HG03558 (cell line): ENCODE measurements around the gene SMARCA5.

Experiments used
- ATAC-seq: cut with Tn5 transposase; IDR thresholded peaks from one replicate; pipeline ENCODE4 v1.9.1; 2021; ENCODE audit warnings: moderate number of reproducible peaks; ENCODE audit not compliant: unreplicated experiment; ENCODE audit errors: extremely low read depth

Gene SMARCA5

DNA sequence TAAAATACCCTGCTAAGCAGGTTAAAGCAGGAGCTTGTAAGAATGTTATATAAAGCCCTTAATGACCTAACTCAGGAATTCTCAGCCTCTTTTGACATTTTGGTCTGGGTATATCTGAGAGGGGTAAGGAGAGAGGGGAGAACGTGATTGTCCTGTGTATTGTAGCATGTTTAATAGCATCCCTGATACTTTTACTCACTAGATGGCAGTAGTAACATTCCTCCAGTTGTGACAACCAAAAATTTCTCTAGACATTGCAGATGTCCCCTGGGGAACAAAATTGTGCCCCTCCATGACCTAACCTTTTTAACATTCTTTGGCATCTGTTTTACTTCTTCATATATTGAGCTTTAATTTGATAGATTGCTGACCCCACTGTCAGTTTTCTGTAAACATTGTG lies 17.9 kb downstream of the SMARCA5 start:
- ATAC-seq = no peak

DNA sequence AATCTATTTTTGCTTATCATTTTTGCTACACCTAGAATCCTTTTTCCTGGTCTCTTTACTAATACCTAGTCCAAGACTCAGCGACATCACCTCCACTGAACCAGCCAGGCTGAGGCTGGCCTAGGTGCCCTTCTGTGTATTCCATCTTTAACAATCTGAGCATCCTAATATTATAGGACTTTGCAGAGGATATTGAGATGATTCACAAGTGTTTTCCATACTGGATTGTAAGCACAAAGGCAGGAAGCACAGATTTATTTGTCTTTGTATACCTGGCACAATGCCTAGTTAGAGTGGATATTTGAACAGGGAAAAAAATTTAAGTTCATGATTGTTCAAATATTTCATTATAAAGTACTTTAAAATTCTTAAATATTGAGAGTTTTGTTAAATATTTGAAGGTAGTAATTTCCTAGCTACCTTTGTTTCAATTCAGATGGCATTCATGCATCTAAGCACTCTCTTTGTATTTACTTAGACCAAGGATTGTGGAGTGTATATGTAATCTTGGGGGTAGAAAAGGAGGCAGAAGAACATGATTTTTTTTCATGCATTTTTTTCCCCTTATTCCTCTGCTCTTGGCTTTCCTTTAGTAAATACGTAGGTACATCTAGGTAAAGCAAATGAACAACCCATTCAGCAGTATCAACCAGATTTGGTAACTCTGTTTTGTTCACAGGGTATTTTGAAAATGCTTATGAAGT lies 18.4 kb downstream of the SMARCA5 start:
- no peak for ATAC-seq

DNA sequence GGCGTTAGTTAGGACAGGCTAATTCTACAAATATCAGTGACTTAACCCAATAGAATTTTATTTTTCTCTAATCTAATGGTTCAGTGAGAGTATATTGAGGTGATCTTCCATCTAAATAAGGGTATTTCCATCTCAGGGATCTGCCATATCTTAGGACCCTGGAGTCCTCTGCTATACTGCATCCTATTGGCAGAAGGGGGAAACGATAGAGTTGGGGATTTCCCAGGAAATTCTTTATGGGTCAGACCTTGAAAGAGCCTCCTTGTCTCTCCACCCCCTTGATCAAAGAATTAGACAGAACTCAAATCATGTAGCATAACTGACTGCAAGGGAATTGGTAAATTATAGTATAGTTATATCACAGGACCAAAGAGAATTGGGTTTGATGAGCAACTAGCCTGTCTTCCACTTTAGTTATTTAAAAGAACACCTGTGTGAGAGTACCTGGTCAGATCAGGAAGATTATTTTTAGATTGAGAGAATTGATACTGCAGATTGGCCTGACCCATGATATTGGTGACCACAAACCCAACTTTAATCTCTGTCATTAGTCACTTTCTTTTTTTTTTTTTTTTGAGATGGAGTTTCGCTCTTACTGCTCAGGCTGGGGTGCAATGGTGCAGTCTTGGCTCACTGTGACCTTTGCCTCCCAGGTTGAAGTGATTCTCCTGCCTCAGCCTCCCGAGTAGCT lies 25.6 kb downstream of the SMARCA5 start:
- ATAC-seq = peak; percentile 39

DNA sequence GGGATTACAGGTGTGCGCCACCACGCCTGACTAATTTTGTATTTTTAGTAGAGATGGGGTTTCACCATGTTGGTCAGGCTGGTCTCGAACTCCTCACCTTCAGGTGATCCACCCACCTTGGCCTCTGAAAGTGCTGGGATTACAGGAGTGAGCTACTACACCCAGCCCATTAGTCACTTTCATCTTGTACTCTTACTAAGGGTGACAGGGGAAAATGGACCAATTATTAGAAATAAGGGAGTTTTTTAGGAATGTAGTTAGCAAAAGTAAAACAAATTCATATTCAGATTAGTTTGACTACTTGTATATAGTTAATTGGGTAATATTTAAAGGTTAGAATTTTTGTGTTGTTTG lies 26.1 kb downstream of the SMARCA5 start:
- no peak for ATAC-seq

DNA sequence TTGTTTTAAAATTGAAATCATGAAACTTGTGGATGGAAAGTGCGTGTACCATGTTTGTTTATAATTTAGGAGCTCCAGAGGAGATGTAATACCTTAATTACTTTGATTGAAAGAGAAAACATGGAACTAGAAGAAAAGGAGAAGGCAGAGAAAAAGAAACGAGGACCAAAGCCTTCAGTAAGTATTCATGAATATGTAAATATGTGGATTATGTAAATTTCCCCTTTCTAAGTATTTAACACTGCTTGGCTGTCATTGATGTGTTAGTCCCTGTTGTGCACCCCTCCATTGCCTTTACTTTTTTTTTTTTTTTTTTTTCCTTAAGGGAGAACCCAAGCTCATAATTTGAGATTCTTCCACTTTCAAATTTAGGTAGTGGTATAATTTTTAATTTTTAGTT lies 36.4 kb downstream of the SMARCA5 start:
- no peak for ATAC-seq

DNA sequence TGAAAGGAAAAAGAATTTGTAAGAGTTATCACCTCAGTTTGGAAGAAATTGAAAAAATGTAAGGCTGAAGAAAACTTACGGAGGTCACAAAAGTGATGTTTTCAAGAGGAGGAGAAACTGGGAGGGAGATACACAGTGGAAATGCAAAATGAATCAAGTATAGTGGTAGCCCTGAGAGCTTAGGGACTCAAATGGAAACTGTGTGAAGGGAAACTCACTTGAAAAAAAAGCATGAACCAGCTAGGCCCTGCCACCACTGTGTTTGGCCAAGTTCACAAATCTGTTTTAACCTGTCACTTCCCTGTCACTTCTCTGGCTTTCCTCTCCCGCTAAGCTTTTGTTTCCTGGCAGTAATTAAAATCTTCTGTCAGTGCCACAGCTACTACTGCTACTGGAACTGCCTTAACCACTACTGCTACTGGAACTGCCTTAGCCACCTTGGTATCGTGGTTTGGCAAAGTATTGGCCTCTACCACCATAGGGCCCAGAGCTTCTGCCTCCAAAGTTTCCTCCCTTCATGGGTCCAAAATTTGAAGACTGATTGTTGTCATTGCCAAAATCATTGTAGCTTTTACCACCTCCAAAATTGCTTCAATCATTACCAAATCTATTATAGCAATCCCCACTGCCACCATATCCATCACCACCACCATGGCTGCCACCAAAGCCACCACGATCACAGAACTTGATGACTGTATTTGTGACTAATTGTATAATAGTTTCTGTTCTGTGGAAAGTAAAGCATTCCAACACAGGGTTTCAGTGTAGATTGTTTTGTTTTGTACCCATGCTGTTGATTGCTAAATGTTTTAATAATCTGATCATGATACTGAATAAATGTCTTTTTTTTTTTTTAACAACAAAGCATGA lies 41.5 kb downstream of the SMARCA5 start:
- ATAC-seq = peak; percentile 50

DNA sequence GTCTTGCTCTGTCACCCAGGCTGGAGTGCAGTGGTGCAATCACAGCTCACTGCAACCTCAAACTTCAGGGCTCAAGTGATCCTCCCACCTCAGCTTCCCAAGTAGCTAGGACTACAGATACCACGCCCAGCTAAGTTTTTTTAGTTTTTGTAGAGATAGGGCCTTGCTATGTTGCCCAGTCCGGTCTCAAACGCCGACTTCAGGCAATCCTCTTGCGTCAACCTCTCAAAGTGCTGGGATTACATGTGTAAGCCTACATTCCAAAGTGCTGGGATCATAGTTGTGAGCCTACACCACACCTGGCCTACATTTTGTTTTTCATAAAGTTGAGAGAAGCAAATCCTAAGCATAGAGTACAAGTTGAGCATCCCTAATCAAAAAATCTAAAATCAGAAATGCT lies 42.2 kb downstream of the SMARCA5 start:
- ATAC-seq = no peak

DNA sequence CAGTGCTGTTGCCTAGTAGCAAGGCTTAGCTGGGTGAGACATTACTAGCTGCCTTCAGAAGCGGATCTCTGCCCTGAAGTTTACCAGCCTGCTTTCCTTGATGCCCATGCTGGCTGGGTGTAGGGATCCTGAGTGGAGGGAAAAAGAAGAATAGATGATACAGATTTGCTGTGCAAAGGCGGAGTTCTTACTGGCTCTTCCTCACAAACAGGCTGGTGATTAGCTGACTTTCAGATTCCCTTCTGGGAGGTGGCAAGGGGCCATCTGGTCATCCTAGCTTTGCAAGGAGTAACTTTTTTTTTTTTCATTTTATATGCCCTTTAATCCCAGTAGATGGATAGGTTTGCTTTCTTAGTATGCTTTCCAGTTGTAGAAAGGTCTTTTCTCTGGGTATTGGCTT lies 44.8 kb downstream of the SMARCA5 start:
- ATAC-seq = no peak

DNA sequence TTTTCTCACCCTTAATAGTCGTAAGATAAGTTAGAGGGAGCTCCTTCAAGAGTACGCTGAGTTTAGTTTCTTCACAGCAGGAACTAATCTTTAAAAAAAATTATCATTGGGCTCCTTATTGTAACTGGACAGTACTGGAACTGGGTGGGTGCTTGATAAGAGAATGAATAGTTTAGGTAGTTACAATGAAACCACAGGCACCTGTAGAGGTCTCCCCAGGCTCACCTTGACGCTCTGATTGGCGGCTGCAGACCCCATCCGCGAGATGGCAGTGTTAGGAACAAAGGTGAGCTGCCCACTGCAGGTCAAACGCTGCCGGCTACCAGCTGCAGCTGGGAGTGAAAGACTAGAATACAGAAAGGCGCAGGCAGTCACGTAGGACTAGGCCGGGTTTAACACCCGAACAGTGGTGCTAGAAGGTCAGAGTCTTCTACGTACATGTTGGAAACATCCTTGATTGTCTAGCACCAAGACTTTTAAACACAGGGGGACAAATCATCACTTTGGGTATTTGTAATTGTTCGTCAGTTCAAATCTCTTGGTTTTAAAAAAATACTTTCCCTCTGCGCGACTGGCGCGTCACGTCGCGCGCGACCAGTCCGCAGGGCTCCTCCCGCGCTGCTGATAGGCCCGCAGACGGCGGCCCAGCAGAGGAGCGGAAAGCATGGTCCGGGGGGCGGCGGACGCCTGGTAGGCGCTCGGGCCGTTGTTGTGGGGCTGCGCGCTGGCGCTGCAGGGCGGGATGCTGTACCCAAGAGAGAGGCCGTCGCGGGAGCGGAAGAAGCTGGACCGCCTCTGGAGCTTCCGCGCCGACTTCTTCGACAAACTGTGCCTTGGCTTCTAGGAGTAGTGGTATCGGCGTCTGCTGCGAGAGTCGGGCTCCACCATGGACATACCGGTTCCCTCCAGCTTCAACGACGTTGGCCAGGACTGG lies 45.6 kb downstream of the SMARCA5 start:
- ATAC-seq = peak; percentile 56

DNA sequence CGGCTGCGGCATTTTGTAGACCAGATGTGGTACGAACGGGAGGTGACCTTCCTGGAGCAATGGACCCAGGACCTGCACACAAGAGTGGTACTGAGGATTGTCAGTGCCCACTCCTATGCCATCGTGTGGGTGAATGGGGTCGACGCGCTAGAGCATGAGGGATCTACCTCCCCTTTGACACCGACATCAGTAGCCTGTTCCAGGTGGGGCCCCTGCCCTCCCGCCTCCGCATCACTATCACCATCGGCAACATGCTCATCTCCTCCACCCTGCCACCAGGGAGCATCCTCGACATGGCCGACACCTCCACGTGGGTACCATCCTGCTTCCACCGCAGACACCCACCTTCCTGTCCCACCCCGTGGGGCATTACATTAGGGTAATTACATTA lies 46.2 kb downstream of the SMARCA5 start:
- ATAC-seq = no peak

DNA sequence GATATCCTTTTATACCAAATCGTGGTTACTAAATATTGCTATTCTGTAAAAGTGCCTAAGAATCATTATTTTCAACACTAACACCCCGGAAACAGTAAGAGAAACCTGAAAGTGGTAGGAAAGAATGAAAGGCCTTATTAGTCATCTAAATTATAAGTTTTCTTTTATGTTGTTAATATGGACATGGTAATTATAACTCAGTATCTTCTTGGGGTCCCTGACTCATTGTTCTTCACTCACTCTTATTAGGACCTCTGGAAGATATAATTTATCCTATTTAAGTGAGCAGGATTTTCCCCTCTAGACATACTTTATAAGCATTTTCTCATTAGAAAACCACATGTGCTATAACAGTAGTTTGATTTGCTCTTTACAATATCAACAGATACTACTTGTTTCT lies 51.0 kb downstream of the SMARCA5 start:
- ATAC-seq = no peak

DNA sequence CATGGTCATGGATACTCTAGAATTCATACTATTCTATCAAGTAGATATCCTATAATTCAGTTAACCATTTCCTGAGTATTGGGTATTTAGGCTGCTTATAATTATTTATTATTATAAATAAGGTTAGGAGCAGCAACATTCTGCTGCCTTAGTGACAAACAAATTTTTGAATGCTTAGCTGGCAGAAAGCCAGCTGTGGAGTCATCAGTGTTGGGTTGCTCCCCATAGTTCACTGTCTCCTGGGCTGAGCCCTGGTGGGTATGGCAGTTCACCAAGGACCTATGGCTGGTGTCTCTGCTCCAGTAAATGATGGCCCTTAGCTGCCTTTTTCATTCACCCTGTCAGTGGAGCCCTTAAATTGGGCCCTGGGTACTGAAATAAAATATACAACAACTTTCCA lies 61.8 kb downstream of the SMARCA5 start:
- no peak for ATAC-seq

DNA sequence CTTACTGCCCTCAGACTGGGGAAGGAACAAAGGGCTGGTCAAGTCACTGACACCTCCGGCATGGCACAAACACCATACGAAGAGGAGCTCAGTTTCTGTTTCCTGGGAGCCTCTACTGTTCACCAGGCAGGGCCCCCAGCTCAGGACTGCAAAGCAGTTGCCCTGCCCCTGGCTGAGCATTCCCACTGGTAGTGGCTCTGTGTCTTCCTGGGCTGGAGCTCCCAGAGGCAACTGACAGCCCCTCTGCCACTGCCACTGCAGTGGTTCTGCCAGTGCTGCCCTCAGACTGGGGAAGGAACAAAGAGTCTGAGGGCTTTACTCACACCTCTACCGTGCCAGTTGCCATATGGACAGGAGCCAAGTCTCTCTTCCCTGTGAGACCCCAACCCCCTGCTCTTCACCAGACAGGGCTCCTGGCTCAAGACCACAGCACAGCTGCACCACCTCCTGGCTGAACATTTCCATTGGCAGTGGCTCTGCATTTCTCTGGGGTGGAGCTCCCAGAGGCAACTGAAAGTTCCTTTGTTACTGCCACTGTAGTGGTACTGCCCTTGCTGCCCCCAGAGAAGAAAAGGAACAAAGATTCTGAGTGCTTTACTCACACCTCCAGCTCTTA lies 67.9 kb downstream of the SMARCA5 start:
- no peak for ATAC-seq

DNA sequence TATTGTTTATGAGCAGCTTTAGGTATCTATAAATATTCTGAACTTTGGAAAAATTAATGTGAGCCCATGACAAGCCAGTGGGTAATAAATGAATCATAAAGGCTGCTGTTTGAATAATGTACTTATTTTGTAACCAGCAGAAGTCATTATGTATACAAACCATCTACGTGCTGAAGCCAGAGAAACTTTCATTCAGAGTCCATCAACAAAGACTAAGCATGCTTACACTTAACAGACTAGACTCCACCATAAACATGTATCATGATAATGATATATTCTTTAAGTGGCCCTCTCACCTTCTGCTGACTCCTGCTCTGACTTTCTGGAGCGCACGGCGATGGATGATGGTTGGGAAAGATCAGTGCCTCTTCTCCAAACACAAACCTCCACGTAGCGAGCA lies 72.0 kb downstream of the SMARCA5 start:
- no peak for ATAC-seq

DNA sequence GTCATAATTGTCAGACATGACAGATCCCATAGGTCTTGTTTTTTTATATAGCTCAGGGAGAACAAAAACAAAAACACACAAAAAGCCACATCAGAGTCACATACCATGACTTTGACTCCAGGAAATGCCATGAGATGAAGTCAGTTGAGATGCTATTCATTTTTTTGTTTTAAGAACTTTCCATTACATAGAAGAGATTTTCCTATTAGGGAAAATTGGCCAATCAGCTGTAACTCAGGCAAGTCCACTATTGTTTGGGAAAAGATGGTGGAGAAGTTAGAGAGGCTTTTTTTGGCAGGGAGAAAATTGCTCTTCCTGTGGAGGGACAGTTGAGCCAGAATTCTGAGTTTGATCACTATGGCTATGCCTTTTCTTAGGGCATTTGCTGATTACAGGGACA lies 72.6 kb downstream of the SMARCA5 start:
- no peak for ATAC-seq

DNA sequence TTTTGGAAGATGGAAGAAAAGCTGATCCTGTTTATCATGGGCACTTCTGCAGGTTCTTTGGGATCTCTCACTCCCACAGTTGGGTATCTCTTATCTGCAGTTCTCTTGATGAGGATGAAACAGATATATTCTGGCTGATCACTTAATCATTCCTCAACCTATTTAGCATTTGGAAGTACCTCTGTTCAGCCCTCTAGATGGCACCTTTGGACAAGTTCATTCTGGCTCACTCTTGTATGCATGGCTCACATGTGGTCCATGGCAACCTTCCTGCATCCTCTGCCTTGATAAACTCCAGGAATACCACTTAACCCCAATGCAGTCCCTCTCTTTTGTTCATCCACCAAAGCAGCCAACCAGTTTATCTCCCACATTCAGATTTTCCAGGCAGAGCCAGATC lies 74.2 kb downstream of the SMARCA5 start:
- ATAC-seq = no peak

DNA sequence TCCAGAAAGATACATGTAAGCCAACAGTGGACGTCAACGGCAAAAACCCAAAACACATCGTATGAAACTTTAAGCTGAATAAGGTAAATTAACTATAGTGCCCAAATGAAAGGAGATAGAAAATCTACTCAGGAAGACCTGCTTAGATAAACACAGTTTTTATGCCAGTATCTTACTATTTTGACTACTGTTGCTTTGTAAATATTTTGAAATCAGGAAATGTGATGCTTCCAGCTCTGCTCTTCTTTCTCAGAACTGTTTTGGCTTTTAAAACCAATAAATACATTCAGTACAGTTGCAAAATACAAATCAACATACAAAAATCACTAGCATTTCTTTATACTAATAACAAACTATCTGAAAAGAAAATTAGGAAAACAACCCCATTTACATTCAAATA lies 83.8 kb downstream of the SMARCA5 start:
- no peak for ATAC-seq

DNA sequence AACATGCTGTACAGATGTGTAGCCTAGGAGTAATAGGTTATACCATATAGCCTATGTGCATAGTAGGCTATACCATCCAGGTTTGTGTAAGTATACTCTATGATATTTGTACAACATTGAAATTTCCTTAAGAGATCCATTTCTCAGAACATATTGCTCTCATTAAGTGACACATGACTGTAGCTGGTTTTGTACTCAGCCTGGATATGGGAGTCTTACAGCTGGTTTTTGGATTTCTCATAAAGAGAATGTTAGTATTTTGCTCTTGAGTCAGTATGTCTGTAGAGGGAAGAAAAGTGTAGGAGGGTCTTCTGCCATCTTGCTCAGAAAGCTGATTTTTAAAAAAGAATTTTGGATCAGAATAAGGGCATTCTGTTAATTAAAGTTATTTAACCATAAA lies 85.3 kb downstream of the SMARCA5 start:
- no peak for ATAC-seq

DNA sequence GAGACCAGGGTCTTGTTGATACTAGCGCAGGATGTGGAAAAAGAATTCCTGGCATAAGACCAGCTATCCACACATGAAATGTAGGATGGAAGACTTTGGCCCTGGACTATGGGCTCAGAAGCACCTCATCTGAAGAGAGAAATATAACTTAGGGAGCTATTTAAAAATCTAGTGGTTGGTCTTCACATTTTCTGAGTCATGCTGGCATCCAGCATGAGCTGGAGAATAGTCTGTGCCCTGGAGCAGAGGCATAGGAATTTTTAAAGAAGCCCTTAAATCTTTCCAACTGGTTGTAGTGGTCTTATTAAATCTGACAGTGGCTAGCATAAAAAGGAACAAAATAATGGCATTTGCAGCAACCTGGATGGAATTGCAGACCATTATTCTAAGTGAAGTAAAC lies 86.3 kb downstream of the SMARCA5 start:
- ATAC-seq = no peak

DNA sequence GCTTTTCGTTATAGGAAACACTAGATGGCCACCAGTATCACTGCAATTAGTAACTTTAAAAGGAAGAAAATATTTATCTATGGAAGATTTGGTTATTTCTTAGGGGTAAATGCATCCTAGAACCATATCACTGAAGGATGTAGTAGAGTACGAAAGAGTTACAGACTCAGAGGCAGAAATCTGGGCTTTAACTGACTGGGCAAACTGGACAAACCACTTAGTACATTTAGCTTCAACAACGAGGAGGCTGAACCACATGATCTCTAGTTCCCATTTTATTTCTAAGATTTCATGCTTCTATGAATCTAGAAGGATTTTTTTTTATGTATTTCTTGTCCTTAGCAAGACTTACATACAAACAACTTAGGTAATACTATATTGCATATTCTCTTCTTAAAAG lies 93.0 kb downstream of the SMARCA5 start:
- ATAC-seq = no peak
